HCT116 (cell line): ENCODE measurements around the gene GNG12. TPM values are rescaled to one million over a fixed set of nuclear protein-coding genes. Genes with fewer than 3 reads are reported as not detected.

Source experiments
- ATAC-seq: fragments of 200-7000 bp; cut with Tn5 transposase; 2 replicates; pipeline ENCODE4 v1.9.1; 2020; ENCODE audit warnings: mild to moderate bottlenecking, moderate library complexity
- BruUV-seq: library from RNA; stranded (reverse); fragments of 400-500 nt; replicated peaks from 2 replicates; lab custom pipeline; 2021; lab: Mats Ljungman, UMichigan
- CTCF ChIA-PET: fragments of 300-600 bp; sonication (Branson Sonifier 250); formaldehyde crosslinking; loops from one replicate; lab custom pipeline; 2021; ENCODE audit warnings: antibody characterized with exemption; lab: Charles Lee
- POLR2A ChIA-PET: fragments of 300-600, 350-600 bp; sonication (Branson Sonifier 250); formaldehyde crosslinking; loops from one replicate; lab custom pipeline; 2021; ENCODE audit warnings: antibody characterized with exemption; lab: Charles Lee
- RAD21 ChIA-PET, 2 experiments: fragments of 300-600 bp; sonication (Branson Sonifier 250); formaldehyde crosslinking; loops; one replicate each; lab custom pipeline; 2023; ENCODE audit warnings: low total read pairs in 2 of 2; ENCODE audit not compliant: uncharacterized antibody in 2 of 2, unreplicated experiment in 2 of 2, low non-redundant PET in 1 of 2; lab: Charles Lee
- DNase-seq: peaks from one replicate; pipeline ENCODE4 v3.0.0-alpha.2; 2010; ENCODE audit warnings: low read depth, low spot score
- H2AFZ ChIP-seq: fragments of 200-600 bp; shearing (Covaris generic), sonication (generic); 2 replicates; pipeline ENCODE4 v1.6.1; 2017; ENCODE audit warnings: low read depth, mixed run types, mixed read lengths, antibody characterized with exemption, low read length; ENCODE audit not compliant: poor library complexity, severe bottlenecking
- H3K27ac ChIP-seq: 2 replicates; pipeline ENCODE4 v1.5.1; 2012; ENCODE audit warnings: low read depth, low read length
- H3K27me3 ChIP-seq: fragments of 200-600 bp; sonication (generic); 2 replicates; pipeline ENCODE4 v1.6.1; 2016; ENCODE audit warnings: mixed run types, low read length, mixed read lengths; ENCODE audit not compliant: insufficient read depth
- H3K36me3 ChIP-seq, 2 experiments: fragments of 200-500 bp in 1 of 2; fragments of 200-600 bp in 1 of 2; sonication (Bioruptor generic) in 1 of 2; sonication (generic) in 1 of 2; 2 replicates each; pipeline versions ENCODE4 v1.5.1 to v1.6.1; 2014 to 2016; ENCODE audit warnings: low read length in 2 of 2, inconsistent platforms in 1 of 2, mixed read lengths in 1 of 2, mixed run types in 1 of 2; ENCODE audit not compliant: insufficient read depth in 2 of 2, control insufficient read depth in 1 of 2
- H3K4me1 ChIP-seq, 2 experiments: fragments of 200-600 bp in 1 of 2; sonication (generic) in 1 of 2; 2 replicates each; pipeline versions ENCODE4 v1.5.1 to v1.6.1; 2012 to 2017; ENCODE audit warnings: low read length in 2 of 2, inconsistent platforms in 1 of 2, mild to moderate bottlenecking in 1 of 2, mixed read lengths in 1 of 2, mixed run types in 1 of 2, moderate library complexity in 1 of 2; ENCODE audit not compliant: insufficient read depth in 2 of 2, control insufficient read depth in 1 of 2
- H3K4me2 ChIP-seq: fragments of 200-600 bp; sonication (generic); 2 replicates; pipeline ENCODE4 v1.6.1; 2017; ENCODE audit warnings: mixed run types, low read length, mixed read lengths
- H3K4me3 ChIP-seq, 2 experiments: fragments of 200-600 bp in 1 of 2; sonication (generic) in 1 of 2; replicated peaks in 1 of 2; 2 replicates each; pipeline ENCODE4 v1.5.1; 2011 to 2016; ENCODE audit warnings: low read length in 2 of 2, control low read depth in 1 of 2, low read depth in 1 of 2, mild to moderate bottlenecking in 1 of 2, mixed read lengths in 1 of 2, mixed run types in 1 of 2
- H3K79me2 ChIP-seq: fragments of 200-600 bp; sonication (generic); 2 replicates; pipeline ENCODE4 v1.6.1; 2017; ENCODE audit warnings: mild to moderate bottlenecking, mixed run types, low read length, moderate library complexity, mixed read lengths; ENCODE audit not compliant: insufficient read depth
- H3K9ac ChIP-seq: fragments of 200-600 bp; sonication (generic); 2 replicates; pipeline ENCODE4 v1.6.1; 2016; ENCODE audit warnings: low read length, mixed read lengths
- H3K9me2 ChIP-seq: fragments of 200-600 bp; sonication (generic), shearing (Covaris generic); 2 replicates; pipeline ENCODE4 v1.6.1; 2017; ENCODE audit warnings: mixed run types, mild to moderate bottlenecking, moderate library complexity; ENCODE audit not compliant: insufficient read depth
- H3K9me3 ChIP-seq, 2 experiments: fragments of 200-500 bp in 1 of 2; fragments of 200-600 bp in 1 of 2; sonication (Bioruptor generic) in 1 of 2; sonication (generic) in 1 of 2; 2 replicates each; pipeline ENCODE4 v1.6.1; 2014 to 2017; ENCODE audit warnings: low read length in 2 of 2, mixed read lengths in 2 of 2, inconsistent platforms in 1 of 2, low read depth in 1 of 2, mild to moderate bottlenecking in 1 of 2, mixed run types in 1 of 2, moderate library complexity in 1 of 2; ENCODE audit not compliant: control insufficient read depth in 1 of 2, insufficient read depth in 1 of 2
- H4K20me1 ChIP-seq: fragments of 200-600 bp; sonication (generic), shearing (Covaris generic); 2 replicates; pipeline ENCODE4 v1.6.1; 2017; ENCODE audit warnings: mixed run types, mild to moderate bottlenecking, moderate library complexity; ENCODE audit not compliant: insufficient read depth
- CEBPB ChIP-seq: IDR thresholded peaks from 2 replicates; pipeline ENCODE4 v1.6.1; 2012; ENCODE audit warnings: low read depth
- EGR1 ChIP-seq: IDR thresholded peaks from 2 replicates; pipeline ENCODE4 v1.6.1; 2012; ENCODE audit warnings: low read depth
- ELF1 ChIP-seq: IDR thresholded peaks from 2 replicates; pipeline ENCODE4 v1.6.1; 2012; ENCODE audit warnings: low read depth, borderline replicate concordance
- EZH2 ChIP-seq: fragments of 200-600 bp; sonication (generic); IDR thresholded peaks from 2 replicates; pipeline ENCODE4 v1.6.1; 2017; ENCODE audit warnings: antibody characterized with exemption, mixed run types
- EZH2phosphoT487 ChIP-seq: fragments of 200-600 bp; IDR thresholded peaks from 2 replicates; pipeline ENCODE4 v1.6.1; 2018; ENCODE audit warnings: antibody characterized with exemption, borderline replicate concordance
- POLR2AphosphoS5 ChIP-seq: IDR thresholded peaks from 2 replicates; pipeline ENCODE4 v1.6.1; 2011; ENCODE audit warnings: mild to moderate bottlenecking, low read depth, low read length, moderate library complexity
- RAD21 ChIP-seq: IDR thresholded peaks from 2 replicates; pipeline ENCODE4 v1.6.1; 2012; ENCODE audit warnings: low read depth, mild to moderate bottlenecking
- REST ChIP-seq: IDR thresholded peaks from 2 replicates; pipeline ENCODE4 v1.6.1; 2012; ENCODE audit warnings: low read depth
- SIN3A ChIP-seq: IDR thresholded peaks from 2 replicates; pipeline ENCODE4 v1.6.1; 2012; ENCODE audit warnings: low read depth
- SP1 ChIP-seq: IDR thresholded peaks from 2 replicates; pipeline ENCODE4 v1.6.1; 2012; ENCODE audit warnings: low read depth
- YY1 ChIP-seq: IDR thresholded peaks from 2 replicates; pipeline ENCODE4 v1.6.1; 2011; ENCODE audit warnings: low read length, low read depth, moderate library complexity, mild to moderate bottlenecking; ENCODE audit not compliant: insufficient replicate concordance; ENCODE audit errors: extremely low read depth
- ZNF274 ChIP-seq: fragments of 200-500 bp; sonication (Bioruptor generic); IDR thresholded peaks from 2 replicates; pipeline ENCODE4 v1.6.1; 2014; ENCODE audit warnings: mild to moderate bottlenecking, low read depth, low read length, inconsistent platforms
- intact Hi-C: fragments of 100-400 bp; cut with micrococcal nuclease; formaldehyde crosslinking; loops from 2 replicates; pipeline ENCODE4 v1.10.0; 2022
- total RNA-seq: library from RNA; stranded (reverse); gene quantifications from one replicate; pipeline ENCODE4 v1.2.1, GENCODE V29; 2021; ENCODE audit not compliant: unreplicated experiment

GNG12 gene
- total RNA-seq, 1 experiment from 2014 or later = 49.6 TPM

GRCh38 chr1:67879485-67879884 is 46.2 kb upstream of the GNG12 start:
- Histone ChIP-seq H3K36me3 (no peaks in the 10 kb centered on the region), H3K4me1 (peaks cover 0 to 11% of the 10 kb centered on the region in 2 experiments; a peak in 2 of 4 replicates), H3K27ac (no peak overlapping the region), H3K9me3 (no peaks in the 10 kb centered on the region), H2AFZ (no peak overlapping the region), H3K4me2 (no peak overlapping the region), H3K4me3 (no peak overlapping the region), H3K79me2 (no peaks in the 10 kb centered on the region), H3K9ac (no peak overlapping the region), H4K20me1 (no peaks in the 10 kb centered on the region), H3K27me3 (no peaks in the 10 kb centered on the region), H3K9me2 (no peaks in the 10 kb centered on the region)
- ChIA-PET RAD21 (no interaction called here), CTCF (no interaction called here), POLR2A (no interaction called here)
- no TSS peak for BruUV-seq
- DNase-seq (no peak), ATAC-seq (no peak)
- intact Hi-C loops = no loop called here
- TF ChIP-seq EZH2 (no peak), SP1 (no peak), EGR1 (no peak), POLR2AphosphoS5 (no peak), YY1 (no peak), EZH2phosphoT487 (no peak), ZNF274 (no peak), CEBPB (no peak), SIN3A (no peak), ELF1 (no peak), REST (no peak), RAD21 (no peak)
